ENCODE measurements around the gene KLHL3. TPM values are rescaled to one million over a fixed set of nuclear protein-coding genes. Genes with fewer than 3 reads are reported as not detected.

Gene KLHL3
- total RNA-seq, 1 experiment from 2014 or later: 16.9 TPM

DNA sequence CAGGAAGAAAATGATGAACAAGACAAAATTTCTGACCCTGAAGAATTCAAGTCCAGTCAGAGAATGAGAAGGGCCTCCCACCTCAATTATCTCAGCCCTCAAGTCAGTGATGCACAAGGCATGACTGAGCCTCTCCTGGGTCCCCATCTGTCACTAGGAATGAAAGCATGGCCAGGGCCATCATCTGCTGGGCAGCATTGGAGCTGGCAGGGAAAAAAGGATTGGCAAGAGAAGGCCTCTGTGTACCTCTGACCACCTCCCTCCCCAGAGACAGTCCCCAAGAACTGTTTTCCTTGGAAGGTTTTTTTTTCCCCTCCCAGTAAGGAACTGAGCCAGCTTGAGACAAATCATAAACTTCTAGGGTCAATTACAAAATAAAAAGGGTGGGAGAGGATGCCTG, 76.7 kb downstream of the KLHL3 start:
- TF ChIP-seq, protein P1, sequence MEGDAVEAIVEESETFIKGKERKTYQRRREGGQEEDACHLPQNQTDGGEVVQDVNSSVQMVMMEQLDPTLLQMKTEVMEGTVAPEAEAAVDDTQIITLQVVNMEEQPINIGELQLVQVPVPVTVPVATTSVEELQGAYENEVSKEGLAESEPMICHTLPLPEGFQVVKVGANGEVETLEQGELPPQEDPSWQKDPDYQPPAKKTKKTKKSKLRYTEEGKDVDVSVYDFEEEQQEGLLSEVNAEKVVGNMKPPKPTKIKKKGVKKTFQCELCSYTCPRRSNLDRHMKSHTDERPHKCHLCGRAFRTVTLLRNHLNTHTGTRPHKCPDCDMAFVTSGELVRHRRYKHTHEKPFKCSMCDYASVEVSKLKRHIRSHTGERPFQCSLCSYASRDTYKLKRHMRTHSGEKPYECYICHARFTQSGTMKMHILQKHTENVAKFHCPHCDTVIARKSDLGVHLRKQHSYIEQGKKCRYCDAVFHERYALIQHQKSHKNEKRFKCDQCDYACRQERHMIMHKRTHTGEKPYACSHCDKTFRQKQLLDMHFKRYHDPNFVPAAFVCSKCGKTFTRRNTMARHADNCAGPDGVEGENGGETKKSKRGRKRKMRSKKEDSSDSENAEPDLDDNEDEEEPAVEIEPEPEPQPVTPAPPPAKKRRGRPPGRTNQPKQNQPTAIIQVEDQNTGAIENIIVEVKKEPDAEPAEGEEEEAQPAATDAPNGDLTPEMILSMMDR (IDR thresholded peaks at IDR 0.05; ENCODE audit: unreplicated experiment): no peak
- Mint-ChIP-seq H3K36me3 (ENCODE audit: insufficient read depth, unreplicated experiment) (no peaks in the 10 kb centered on the region), H3K9me3 (ENCODE audit: low read depth, unreplicated experiment) (no peaks in the 10 kb centered on the region), H3K27ac (ENCODE audit: unreplicated experiment) (no peak overlapping the region), H3K27me3 (ENCODE audit: unreplicated experiment) (no peaks in the 10 kb centered on the region), H3K4me1 (ENCODE audit: low read depth, unreplicated experiment) (peaks cover 25% of the 10 kb centered on the region), H3K4me3 (ENCODE audit: low read depth, unreplicated experiment) (no peak overlapping the region)
- intact Hi-C loops (cut with micrococcal nuclease; ENCODE audit: unreplicated experiment): no loop called here
- no TSS peak for BruUV-seq (replicated peaks)
- CTCF ChIA-PET: interaction anchor here (1.7 to 4.8 kb wide), 5 partner anchors 30 to 83 kb away, joined by 14 to 152 read pairs (median 21); partner anchors contain the start of gene KLHL3
- no peak for DNase-seq

DNA sequence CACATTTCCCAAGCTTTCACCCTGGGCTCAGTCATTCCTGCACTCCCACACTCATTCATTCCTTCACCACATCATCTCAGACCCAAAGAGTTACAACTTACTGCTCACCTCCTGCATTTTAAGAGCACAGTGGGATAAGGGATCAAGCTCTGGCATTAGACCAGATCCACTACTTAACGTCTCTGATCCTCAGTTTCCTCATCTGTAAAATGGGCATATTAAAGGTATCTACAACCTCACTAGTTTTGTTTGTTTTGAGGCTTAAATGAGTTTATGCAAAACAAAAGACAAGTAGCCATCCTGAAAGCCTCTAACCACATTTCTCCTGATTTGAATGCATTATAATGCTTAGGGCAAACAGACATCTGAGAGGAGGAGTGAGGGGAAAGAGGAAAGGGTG, 77.6 kb downstream of the KLHL3 start:
- CTCF ChIA-PET: interaction anchor here (1.0 to 4.8 kb wide), 4 partner anchors 70 to 83 kb away, joined by 3 to 152 read pairs (median 10); no protein-coding TSS in a partner anchor
- Mint-ChIP-seq H3K4me3 (ENCODE audit: low read depth, unreplicated experiment) (no peak overlapping the region), H3K27ac (ENCODE audit: unreplicated experiment) (no peak overlapping the region), H3K36me3 (ENCODE audit: insufficient read depth, unreplicated experiment) (no peaks in the 10 kb centered on the region), H3K27me3 (ENCODE audit: unreplicated experiment) (no peaks in the 10 kb centered on the region), H3K4me1 (ENCODE audit: low read depth, unreplicated experiment) (peaks cover 25% of the 10 kb centered on the region), H3K9me3 (ENCODE audit: low read depth, unreplicated experiment) (no peaks in the 10 kb centered on the region)
- no TSS peak for BruUV-seq (replicated peaks)
- intact Hi-C loops (cut with micrococcal nuclease; ENCODE audit: unreplicated experiment): no loop called here
- DNase-seq: no peak
- TF ChIP-seq, protein P1 (IDR thresholded peaks at IDR 0.05; ENCODE audit: unreplicated experiment): no peak

DNA sequence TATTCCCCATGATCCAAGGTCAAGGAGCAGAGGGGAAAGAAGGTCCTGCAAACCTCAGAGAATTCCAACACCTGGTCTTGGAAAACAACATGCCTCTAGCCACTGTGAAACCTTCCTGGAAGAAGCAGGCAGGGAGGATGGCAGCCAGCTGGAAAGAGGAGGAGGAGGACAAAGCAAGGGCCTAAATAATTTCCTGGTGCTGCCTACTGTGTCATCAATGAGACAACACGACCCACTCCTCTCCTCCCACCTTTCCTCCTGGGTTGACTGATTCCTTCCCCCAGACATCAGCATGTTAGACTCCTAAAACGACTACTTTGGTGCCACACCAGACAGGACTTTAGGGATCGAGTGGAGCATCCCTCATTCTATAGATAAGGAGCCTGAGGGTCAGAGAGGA, 78.8 kb downstream of the KLHL3 start:
- intact Hi-C loops (cut with micrococcal nuclease; ENCODE audit: unreplicated experiment): no loop called here
- no peaks in the 10 kb centered on the region for H3K27me3 Mint-ChIP-seq (ENCODE audit: unreplicated experiment)
- H3K4me3 Mint-ChIP-seq (ENCODE audit: low read depth, unreplicated experiment): no peak overlapping the region
- CTCF ChIA-PET: interaction anchor here (1.0 kb wide), 1 partner anchor 74 kb away, joined by 3 read pairs; no protein-coding TSS in a partner anchor
- no peaks in the 10 kb centered on the region for H3K9me3 Mint-ChIP-seq (ENCODE audit: low read depth, unreplicated experiment)
- BruUV-seq (replicated peaks): no TSS peak
- peaks cover 17% of the 10 kb centered on the region for H3K4me1 Mint-ChIP-seq (ENCODE audit: low read depth, unreplicated experiment)
- no peak for DNase-seq
- H3K27ac Mint-ChIP-seq (ENCODE audit: unreplicated experiment): no peak overlapping the region
- no peaks in the 10 kb centered on the region for H3K36me3 Mint-ChIP-seq (ENCODE audit: insufficient read depth, unreplicated experiment)
- TF ChIP-seq, protein P1 (IDR thresholded peaks at IDR 0.05; ENCODE audit: unreplicated experiment): no peak

DNA sequence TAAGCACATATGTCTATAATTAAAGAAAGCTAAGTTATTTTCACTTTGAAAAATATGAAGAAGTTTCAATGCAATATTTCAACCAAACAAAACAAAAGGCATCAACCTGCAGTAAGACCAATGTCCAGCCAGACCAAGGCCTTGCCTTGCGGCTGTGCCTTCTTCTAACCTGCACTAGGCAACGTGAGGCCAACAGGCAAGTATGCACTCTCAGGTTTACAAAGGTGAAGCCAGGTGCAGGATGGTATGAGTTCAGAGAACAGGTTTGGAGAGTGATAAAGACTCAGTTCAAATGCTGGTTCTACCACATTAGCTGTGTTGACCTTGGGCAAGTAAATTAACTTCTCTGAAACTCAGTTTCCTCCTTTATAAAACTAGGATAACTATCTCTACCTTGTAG, 79.3 kb downstream of the KLHL3 start:
- CTCF ChIA-PET: no interaction called here
- BruUV-seq (replicated peaks): no TSS peak

More for the DNA sequence above, 79.3 kb downstream of the KLHL3 start:
- H3K27me3 Mint-ChIP-seq (ENCODE audit: unreplicated experiment): no peaks in the 10 kb centered on the region
- peaks cover 12% of the 10 kb centered on the region for H3K4me1 Mint-ChIP-seq (ENCODE audit: low read depth, unreplicated experiment)
- no peak for DNase-seq
- H3K9me3 Mint-ChIP-seq (ENCODE audit: low read depth, unreplicated experiment): no peaks in the 10 kb centered on the region
- intact Hi-C loops (cut with micrococcal nuclease; ENCODE audit: unreplicated experiment): no loop called here
- H3K27ac Mint-ChIP-seq (ENCODE audit: unreplicated experiment): no peak overlapping the region
- TF ChIP-seq, protein P1 (IDR thresholded peaks at IDR 0.05; ENCODE audit: unreplicated experiment): no peak
- no peak overlapping the region for H3K4me3 Mint-ChIP-seq (ENCODE audit: low read depth, unreplicated experiment)
- no peaks in the 10 kb centered on the region for H3K36me3 Mint-ChIP-seq (ENCODE audit: insufficient read depth, unreplicated experiment)
